NCI-H1417 treated with DMSO at 0.1 percent for 48 hours (cell line): ENCODE measurements around the gene OSGEP.

Experiments used
- DNase-seq: peaks from one replicate; lab custom pipeline; 2025; lab: John Stamatoyannopoulos, UW

The OSGEP gene

DNA sequence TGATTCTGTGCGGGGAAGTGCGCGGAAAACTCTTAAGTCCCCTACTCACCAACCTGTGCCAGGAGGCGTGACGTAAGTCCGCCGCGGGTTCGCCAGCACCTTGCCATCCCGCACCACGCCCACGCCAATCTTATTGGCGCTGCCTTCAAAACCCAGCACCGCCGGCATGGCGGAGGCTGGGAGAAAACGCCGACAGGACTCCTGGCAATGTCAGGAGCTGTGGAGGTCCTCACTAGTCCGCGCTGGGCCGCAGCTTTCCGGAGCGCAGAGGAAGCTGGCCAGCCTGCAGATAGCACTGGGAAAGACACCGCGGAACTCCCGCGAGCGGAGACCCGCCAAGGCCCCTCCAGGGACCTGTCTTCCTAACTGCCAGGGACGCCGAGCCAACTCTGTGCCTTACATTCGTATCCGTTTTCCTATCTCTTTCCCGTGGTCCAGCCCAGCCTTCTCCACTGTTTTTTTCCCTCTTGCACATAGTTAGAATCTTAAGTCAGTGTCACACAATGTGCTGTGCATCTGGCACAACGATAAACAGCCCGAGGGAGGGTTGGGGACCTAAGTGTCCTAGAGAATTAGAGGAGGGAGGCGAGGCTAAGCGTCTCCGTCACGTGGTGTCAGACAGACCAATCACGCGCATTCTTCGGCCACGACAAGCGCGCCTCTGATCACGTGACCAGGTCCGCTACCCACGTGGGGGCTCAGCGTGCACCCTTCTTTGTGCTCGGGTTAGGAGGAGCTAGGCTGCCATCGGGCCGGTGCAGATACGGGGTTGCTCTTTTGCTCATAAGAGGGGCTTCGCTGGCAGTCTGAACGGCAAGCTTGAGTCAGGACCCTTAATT, at the start of gene OSGEP, which contains the start of gene APEX1:
Gene OSGEP (minus strand): TSS at position 297 of the 839 bp plus-strand sequence. CDS start 129 bp downstream, at position 168.
Gene APEX1 (plus strand): TSS at position 711 of the 839 bp plus-strand sequence. CDS start 420 bp downstream, outside the sequence.
- DNase-seq, result peak; percentile 95

DNA sequence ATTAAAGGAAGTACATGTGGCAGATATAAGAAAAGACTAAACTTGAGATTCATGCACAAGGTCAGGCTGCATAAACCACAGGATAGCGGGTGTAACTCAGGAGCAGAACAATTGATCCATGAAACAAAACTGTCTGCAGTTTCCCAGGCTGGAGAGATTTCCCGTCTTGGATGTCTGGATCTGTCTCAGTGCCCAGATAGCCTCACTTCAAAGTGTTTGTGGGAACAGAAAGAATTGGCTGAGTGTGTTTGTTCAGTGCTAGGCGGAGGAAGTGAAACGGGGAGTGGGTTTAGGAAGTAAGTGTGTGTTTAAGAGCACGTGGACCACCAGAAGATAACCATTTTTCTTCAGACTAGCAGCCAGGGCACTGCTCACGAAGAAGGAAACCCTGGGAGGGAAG, 49.3 kb upstream of the OSGEP start:
- no peak for DNase-seq

DNA sequence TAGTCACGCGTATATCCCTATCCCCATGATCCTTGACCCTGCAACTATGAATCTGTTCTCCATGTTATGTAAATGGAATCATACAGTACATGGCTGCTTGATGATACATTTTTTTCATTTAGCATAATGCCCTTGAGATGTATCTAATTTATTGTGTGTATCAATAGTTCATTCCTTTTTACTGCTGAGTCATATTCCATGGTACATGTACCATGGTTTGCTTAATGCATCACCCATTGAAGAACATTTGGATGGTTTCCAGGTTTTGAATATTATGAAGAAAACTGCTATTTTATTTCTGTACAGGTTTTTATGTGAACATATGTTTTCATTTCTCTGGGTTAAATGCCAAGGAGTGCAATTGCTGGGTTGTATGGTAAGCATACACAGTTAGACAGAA, 46.7 kb upstream of the OSGEP start:
- DNase-seq, result no peak

DNA sequence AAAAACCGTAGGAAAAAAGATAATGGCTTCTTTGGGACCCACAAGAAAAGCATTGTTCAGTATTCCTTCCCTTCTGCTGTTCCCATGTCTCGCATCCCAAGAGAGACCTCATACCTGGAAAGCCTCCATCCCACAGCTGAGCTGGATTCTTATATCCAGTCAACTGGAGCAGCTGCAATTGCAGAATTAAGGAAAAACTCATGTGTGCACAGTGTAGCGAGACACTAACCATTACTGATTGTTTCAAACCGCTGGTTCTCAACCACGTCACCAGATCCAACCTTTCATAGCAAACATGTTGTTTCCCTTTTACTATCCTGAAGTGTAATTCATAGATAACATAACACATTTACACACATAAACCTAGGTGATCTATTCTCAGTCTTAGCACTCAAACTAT, 45.3 kb upstream of the OSGEP start:
- DNase-seq, result no peak

DNA sequence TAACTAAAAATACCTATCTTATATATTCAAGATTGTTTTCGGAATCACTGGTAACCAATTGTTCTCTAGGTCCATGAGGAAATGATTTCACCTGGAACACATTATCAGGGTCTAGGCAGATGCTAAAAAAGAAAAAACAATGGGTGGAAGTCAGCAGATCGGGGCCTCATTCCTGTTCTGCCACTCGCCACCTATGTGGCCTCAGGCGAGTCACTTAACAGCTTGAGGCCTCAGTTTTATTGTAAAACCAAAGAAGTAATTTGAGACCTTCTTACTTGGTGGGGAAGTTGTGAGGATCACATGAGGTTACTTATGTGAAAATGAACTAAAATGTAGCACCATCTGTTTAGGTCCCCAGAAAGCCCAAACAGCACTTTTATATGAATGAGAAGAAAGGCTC, 44.5 kb upstream of the OSGEP start:
- DNase-seq, result no peak

DNA sequence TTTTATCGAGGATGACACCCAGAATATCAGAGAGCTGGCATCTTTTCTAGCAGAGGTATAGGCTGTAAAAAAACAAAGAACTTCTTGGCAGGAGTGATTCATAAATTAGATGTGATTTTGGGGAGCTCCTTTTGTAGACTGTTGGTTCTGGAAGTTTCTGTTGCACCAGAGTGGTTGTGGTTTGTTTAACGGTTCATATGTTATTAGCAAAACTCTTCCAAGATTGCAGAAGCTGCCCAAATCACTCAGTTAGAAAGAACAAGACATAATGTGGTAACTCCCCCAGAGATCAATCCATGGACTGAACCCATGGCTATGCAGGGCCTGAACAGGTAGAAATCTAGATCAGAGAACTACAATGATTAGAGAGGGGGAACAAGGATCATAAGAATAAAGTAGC, 44.0 kb upstream of the OSGEP start:
- DNase-seq, result no peak

DNA sequence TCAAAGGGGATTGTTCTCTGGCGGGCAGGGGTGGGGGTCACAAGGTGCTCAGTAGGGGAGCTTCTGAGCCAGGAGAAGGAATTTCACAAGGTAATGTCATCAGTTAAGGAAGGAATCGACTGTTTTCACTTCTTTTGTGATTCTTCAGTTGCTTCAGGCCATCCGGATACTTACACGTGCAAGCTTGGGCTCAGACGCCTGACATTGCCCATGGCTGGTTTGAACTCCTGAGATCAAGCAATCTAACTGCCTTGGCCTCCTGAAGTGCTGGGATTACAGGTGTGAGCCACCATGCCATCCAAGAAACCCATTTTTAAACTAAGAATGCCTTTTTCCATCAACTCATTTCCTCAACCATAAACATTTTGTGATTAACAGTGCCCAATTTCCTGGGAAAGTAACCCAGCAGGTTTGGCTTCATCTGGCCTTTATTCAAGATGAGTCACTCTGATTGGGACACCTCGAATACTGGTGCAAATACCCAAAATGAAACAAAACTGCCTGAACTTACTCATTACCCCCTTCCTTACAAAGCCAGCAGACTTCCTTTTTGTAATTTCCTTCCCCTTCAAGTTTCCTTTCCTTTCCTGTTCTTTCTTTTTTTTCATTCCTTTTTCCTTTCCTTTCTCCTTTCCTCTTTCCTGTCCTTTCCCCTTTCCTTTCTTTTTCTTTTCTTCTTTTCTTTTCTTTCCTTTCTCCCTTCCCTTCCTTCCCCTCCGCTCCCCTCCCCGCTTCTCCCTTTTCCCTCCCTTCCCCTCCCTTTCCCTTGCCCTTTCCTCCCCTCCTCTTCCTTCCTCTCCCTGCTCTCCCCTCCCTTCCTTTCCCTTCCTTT, 40.5 kb upstream of the OSGEP start:
- DNase-seq, result no peak

DNA sequence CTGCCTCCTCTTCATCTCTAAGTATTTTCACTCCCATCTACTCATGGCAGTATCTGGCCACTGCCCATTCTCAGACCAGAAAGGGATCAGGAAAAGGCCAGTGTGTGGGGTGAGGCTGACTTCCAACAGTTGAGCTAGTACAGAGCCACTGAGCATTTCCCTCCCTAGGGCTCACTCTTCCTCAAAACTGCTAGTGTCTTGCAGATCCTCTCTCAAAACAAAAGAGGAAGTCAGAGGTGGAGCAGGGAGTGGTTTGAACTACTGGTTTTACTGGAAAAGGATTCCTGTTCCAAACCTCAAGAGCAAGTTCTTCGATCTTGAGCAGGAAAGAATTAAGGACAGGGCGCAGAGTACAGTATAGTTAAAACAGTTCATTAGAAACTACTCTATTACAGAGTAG, 39.0 kb upstream of the OSGEP start:
- DNase-seq, result no peak

DNA sequence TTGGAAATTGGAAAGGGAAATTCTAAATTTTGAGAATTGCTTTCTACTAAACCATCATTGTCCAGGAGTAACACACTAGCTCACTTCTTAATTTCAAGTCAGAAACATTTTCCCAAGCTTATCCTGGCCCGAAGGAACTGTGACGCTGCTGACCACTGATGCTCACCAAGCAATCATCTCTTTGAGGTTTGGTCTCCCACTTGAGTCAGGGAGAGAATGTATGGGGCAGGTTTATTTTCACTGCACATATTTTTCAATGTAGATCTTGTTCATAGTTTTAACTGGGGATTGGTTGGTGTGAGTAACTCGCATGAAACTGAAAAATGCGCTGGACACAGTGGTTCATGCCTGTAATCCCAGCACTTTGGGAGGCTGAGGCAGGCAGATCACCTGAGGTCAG, 37.9 kb upstream of the OSGEP start:
- DNase-seq, result no peak

DNA sequence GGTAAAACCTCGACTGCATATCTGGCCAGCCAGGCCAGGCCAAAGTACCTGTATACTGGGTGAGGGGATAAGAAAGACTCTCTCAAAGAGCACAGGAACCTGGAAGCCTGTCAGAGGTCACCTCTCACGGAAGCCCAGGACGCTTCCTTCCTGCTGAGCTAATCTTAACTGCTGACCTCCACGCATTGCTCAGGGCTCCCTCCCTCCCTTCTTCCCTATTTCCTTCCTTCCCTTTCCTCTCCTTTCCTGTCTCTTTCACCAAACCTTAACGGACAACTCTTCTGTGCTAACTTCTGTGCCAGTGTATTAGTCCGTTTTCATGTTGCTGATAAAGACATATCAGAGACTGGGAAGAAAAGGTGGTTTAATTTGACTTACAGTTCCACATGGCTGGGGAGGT, 36.0 kb upstream of the OSGEP start:
- no peak for DNase-seq

DNA sequence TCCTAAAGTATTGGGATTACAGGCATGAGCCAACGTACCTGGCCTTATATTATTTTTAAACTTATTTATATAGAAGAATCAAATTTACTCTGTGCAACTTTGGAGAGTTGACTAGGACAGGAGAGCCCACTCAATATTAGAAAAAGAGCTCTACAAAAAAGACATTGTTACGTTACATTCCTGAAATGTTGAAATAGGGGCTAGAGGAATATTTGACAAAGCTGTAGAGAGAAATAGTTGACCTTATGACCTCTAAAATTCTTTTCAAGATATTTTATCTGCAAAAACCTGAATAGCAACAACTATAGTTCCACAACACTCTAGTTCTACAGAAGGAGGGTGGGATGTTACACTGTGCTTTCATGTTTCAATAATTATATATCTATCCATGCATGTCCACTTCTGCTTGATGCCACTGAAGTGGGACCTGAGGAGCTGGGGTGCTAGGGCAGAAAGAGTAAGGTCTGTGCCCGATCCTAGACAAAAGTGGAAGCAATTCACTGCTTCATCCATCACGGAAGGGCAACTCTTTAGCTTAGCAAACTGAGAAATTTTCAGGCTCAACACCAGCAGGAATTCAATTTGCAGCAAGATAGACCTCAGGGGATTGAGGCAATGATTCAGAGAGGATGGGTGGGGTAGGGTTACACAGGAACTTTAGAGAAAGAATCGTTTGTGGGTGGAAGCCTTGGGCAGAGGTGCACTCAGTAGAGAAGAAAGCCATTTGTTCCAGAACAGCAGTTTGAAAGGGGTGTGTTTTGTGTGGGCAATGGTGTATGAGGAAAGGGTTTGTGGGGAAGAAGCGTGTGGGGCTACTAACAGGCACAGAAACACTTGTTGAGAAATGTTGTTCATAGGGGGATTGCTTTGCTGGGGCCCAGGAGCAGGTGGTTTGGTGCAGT, 34.7 kb upstream of the OSGEP start:
- no peak for DNase-seq

DNA sequence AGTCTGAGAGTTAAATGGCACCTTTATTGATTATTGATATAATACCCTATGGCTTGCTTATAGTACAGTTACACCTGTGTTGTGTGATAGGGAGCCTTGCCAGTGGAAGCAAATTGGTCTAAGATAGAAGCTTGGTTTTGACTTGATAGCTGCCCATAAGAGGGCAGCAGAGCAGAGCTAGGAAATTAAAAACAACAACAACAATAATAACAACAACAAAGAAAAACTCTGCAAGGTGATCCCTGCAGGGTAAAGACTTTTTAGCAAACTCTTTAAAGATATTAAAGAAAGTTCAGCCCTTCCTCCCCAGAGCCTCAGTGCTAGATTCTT, 32.7 kb upstream of the OSGEP start:
- no peak for DNase-seq

DNA sequence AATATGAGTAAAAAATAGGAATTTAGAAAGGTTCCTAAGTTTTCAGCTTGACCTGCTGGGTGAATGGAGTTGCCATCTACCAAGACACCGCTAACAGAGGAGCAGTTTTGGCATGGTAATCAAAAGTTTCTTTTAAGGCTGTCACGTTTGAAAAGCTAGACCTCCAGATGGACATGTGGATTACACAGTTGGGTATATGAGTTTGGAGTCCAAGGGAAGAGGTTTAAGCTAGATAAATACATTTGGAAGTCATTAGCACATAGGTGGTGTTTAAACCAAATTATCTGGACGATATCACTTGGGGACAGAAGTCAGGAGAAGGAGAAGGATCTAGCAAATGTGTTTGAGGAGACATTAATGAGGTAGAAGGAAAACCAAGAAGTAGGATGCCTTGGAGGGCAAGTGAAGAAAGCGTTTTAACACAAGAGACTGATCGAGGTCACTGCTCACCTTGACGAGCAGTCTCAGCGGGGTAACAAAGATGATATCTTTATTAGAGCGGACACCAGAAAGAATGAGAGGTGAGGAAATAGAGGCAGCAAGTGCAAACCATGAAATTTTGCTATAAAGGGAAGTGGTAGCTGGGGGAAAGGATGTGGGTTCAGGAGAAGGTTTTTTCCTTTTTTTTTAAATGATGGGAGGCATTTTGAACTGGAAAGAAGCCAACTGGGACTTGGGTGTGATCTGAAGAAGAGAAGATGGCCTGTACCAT, 32.2 kb upstream of the OSGEP start:
- no peak for DNase-seq

DNA sequence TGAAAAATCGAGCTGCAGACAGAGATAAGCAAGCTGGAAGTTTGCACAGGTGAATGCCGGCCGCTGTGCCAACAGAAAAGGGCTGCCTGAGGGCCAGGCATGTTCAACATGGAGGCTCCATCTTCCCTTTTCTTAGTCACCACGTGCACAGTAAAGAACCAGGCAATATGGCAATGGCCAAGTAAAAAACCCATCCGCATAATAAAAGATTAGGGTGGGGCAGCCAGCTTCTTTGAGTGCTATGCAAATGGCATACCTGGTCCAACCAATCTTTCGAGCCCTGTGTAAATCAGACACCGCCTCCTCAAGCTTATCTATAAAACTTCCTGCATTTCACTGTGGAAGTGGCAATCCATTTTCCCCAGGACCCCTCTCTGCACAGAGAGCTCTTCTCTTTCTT, 31.3 kb upstream of the OSGEP start:
- no peak for DNase-seq

DNA sequence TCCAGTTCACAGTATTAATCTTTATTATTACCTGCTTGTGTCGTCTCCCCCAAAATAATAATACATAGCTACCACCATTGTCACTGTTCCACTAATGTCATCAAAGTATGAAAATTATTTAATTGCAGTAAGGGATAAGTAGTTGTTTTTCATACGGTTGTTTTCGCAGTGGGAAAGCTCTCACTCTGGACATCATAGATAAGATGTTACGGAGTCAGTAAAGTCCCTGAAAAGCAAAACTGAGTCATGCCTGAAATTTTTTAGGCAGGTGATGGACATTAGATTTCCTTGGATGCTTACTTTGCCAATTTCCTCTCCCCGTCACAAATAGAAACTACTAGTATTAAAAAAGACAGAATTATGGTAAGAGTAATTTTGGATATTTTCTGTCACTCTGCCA, 27.8 kb upstream of the OSGEP start:
- DNase-seq, result no peak

DNA sequence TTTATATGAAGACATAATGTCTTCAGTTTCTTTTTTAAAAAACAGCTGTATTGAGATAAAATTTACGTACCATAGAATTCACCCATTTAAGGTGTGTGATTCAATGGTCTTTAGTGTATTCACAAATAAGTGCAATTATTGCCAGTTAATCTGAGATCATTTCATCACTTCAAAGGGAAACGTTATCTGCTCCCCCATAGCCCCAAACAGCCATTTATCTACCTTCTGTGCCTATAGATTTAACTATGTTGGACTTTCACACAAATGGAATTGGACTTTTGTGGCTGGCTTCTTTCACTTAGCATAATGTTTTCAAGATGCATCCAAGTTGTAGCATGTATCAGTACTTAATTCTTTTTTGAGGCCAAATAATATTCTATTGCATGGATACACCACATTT, 24.3 kb upstream of the OSGEP start:
- DNase-seq, result no peak

DNA sequence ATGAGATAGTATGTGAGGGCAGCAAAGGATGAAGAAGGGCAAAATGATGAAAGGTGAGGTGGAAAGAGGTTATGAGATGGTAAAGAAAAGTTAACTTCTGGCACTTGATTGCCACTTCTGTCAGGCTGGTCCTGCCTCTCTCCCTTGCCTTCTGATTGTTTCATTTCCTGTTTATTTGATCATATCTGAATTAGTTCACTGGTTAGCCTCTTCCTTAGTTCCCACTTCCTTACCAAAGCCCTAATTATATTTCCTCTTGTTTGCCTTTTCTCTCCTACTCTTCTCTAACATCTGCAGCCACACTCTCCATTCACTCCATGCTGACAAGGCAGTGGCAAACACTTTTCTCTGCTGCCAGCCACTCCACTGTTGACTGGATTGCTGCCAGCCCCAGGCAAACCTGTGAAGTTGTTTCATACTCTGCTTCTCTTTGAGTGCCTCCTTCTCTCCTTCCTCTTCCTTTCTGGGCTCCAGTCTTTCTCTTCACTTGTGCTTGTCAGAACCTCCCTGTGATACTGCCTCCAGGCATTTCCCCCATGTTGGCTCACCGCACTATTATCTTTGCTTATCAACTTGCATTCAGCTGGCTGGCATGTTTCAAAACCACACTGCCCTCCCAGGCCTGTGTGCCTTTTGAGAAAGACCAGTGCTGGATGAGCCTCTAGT, 22.7 kb upstream of the OSGEP start:
- no peak for DNase-seq

DNA sequence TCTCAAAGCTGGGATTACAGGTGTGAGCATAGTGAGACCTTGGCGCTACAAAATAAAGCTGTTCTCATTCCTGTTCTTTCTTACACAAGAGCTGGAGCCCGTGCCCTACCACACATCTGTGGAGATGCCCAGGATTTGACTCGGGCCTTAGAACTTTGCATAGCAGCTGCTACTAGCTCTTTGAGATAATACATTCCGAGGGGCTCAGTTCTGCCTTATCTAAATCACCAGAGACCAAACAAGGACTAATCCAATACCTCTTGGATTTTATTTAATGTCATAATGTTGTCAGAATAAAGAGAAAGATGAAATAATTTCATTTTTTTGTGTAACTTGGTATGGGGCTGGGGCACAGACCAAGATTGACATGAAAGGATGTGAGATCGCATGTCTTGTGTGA, 22.2 kb upstream of the OSGEP start:
- no peak for DNase-seq

DNA sequence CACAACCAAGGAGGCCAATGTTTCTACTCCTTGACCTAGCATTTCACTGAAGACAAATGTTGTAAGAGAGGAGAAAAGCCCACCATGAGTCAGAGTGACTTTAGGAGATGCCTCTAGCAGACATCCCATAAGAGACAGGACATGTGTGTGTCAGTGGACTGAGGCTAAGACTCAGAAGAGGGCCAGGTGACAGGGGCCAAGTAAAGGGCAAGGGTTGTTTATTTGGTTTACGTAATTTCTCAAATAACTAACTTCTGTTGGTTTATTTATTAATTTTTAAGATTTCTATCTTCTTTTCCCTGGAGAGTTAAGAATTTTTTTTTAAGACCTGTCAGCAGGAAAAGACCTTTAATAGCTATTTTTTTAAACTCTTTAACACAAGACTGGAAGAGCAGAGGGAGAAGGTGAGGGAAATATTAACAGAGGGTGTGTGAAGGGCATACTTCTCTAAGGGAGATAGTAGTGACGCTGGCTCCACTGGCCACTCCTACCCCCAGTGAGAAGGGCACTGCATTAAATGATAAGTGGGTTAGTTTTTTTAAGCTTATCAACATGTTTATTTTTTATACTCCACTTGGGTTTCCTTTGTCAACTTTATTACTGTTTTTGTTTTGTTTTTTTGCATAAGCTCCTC, 18.0 kb upstream of the OSGEP start:
- DNase-seq, result no peak

DNA sequence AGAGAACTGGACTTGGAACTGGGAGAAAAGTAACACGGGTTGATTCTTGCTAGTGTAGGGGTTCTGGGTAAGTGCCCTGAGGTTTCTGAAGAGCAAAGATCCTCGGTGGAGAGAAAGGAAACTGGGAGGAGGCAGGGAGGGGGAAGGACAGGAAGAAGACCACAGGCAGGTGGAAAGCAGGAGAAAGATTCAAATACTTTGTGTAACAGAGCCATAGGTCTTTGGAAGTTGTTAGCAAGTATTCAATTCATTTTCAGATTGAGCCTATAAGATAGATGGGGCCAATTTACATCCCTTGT, 15.9 kb upstream of the OSGEP start:
- no peak for DNase-seq
